HG03442 (cell line): ENCODE results near the gene EEF1AKMT3.
A peak's percentile ranks its signal among the peaks of the same experiment; 100 is the strongest.

Experiments
- ATAC-seq: cut with Tn5 transposase; IDR thresholded peaks from one replicate; pipeline ENCODE4 v1.9.1; 2021; ENCODE audit warnings: mild to moderate bottlenecking, moderate library complexity; ENCODE audit not compliant: unreplicated experiment

Gene EEF1AKMT3

GRCh38 chr12:57782243-57782607 lies 9.8 kb downstream of the EEF1AKMT3 start:
- peak; percentile 21 for ATAC-seq

GRCh38 chr12:57782608-57783465 lies 10.4 kb downstream of the EEF1AKMT3 start, which contains the start of gene TSFM:
Gene TSFM (plus strand): TSS chr12:57782787. CDS start chr12:57782802, 15 bp downstream.
- peak; percentile 83 for ATAC-seq

GRCh38 chr12:57783466-57783801 lies 11.0 kb downstream of the EEF1AKMT3 start:
- ATAC-seq = no peak

- no peak for ATAC-seq
These were observed 11.4 kb downstream of the EEF1AKMT3 start for GRCh38 chr12:57783861-57784260.

GRCh38 chr12:57793920-57794319 lies 21.5 kb downstream of the EEF1AKMT3 start:
- ATAC-seq = no peak

- no peak for ATAC-seq
These were observed 22.9 kb downstream of the EEF1AKMT3 start for GRCh38 chr12:57795354-57795753.

GRCh38 chr12:57796996-57797395 lies 24.6 kb downstream of the EEF1AKMT3 start:
- ATAC-seq = no peak

GRCh38 chr12:57797933-57798332 lies 25.5 kb downstream of the EEF1AKMT3 start:
- no peak for ATAC-seq

- ATAC-seq = no peak
These were observed 28.6 kb downstream of the EEF1AKMT3 start for GRCh38 chr12:57800965-57801364.

GRCh38 chr12:57802607-57803006 lies 30.2 kb downstream of the EEF1AKMT3 start:
- no peak for ATAC-seq

GRCh38 chr12:57803319-57803893 lies 31.0 kb downstream of the EEF1AKMT3 start:
- no peak for ATAC-seq

- no peak for ATAC-seq
These were observed 34.3 kb downstream of the EEF1AKMT3 start for GRCh38 chr12:57806677-57807076.

- ATAC-seq = no peak
These were observed 34.9 kb downstream of the EEF1AKMT3 start for GRCh38 chr12:57807285-57807684.

GRCh38 chr12:57808351-57808750 lies 35.9 kb downstream of the EEF1AKMT3 start:
- no peak for ATAC-seq

- ATAC-seq = no peak
These were observed 37.0 kb downstream of the EEF1AKMT3 start for GRCh38 chr12:57809425-57809824.

GRCh38 chr12:57810450-57810849 lies 38.0 kb downstream of the EEF1AKMT3 start:
- no peak for ATAC-seq

- ATAC-seq = no peak
These were observed 38.8 kb downstream of the EEF1AKMT3 start for GRCh38 chr12:57811028-57811755.

GRCh38 chr12:57813111-57813970 lies 40.9 kb downstream of the EEF1AKMT3 start:
- no peak for ATAC-seq

- no peak for ATAC-seq
These were observed 41.8 kb downstream of the EEF1AKMT3 start for GRCh38 chr12:57813971-57814772.
